BLaER1 (cell line): ENCODE measurements around the gene F12.

Experiments used
- H3K27ac ChIP-seq: shearing (Covaris generic); formaldehyde crosslinking; 2 replicates; pipeline ENCODE4 v1.8.1; 2022
- H3K27me3 ChIP-seq: shearing (Covaris generic); formaldehyde crosslinking; 2 replicates; pipeline ENCODE4 v1.8.1; 2022
- H3K36me3 ChIP-seq: shearing (Covaris generic); formaldehyde crosslinking; 2 replicates; pipeline ENCODE4 v1.8.1; 2022
- H3K4me1 ChIP-seq: shearing (Covaris generic); formaldehyde crosslinking; 2 replicates; pipeline ENCODE4 v1.8.1; 2022
- H3K4me2 ChIP-seq: shearing (Covaris generic); formaldehyde crosslinking; 2 replicates; pipeline ENCODE4 v1.8.1; 2022
- H3K4me3 ChIP-seq: shearing (Covaris generic); formaldehyde crosslinking; 2 replicates; pipeline ENCODE4 v1.8.1; 2022
- H3K9ac ChIP-seq: shearing (Covaris generic); formaldehyde crosslinking; 2 replicates; pipeline ENCODE4 v1.8.1; 2022
- H3K9me3 ChIP-seq: shearing (Covaris generic); formaldehyde crosslinking; 2 replicates; pipeline ENCODE4 v1.8.1; 2022
- H4K20me1 ChIP-seq: shearing (Covaris generic); formaldehyde crosslinking; 2 replicates; pipeline ENCODE4 v1.8.1; 2022
- Cebpa-rat ChIP-seq: shearing (Covaris generic); IDR thresholded peaks from 2 replicates; pipeline ENCODE4 v1.8.1; 2022

Gene F12

DNA sequence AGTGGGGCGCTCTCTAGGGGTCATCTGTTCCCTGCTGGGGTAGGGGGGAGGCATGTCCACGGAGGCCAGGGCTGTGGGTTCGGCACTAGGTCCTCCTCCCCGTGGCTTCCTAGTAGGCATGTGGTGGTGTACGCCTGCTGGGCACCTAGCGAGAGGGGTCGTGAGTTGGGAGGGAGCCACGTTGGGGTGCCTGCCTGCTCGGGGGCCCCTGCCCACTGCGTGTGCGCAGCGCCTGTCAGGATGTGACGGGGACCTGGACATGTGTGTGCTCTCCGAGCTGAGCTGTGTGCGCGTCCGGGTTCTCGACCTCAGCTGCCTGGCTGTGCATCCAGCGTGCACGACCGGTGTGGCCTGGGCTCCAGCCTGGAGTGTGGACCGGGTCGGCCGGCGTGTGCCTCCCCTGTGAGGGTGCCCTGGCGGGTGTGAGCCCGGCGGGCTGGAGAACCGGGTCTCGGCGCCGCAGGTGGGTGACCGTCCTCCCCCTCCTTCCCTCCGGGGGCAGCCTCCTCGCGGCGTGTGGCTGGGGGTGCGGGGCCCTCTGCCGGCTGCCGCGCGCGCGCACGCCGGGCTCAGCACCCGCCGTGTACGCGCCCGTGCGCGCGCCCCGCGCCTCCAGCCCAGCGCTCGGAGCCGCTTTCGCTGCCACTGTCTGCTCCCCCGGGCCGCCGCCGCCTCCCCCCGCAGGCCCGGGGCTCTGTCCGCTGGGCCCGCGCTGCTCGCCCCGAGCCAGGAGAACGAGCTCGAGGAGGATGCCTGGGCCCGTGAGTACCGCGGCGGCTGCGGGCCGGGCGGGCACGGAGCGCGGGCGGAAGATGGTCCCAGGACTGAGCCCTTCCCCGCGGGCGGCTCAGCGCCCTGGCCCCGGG is 37.1 kb upstream of the F12 start, which contains the start of gene PRR7:
PRR7 (plus strand) TSS at position 615 of the 866 bp plus-strand sequence. CDS start 8,254 bp downstream, outside the sequence.
- Histone ChIP-seq H3K27ac (peak within 1 kb of the TSS; percentile 93), H3K4me2 (peak within 1 kb of the TSS; percentile 92), H4K20me1 (peaks cover 29% of the 10 kb centered on the region), H3K36me3 (peaks cover 35% of the 10 kb centered on the region), H3K9me3 (no peaks in the 10 kb centered on the region), H3K27me3 (no peaks in the 10 kb centered on the region), H3K4me3 (peak within 1 kb of the TSS; percentile 81), H3K9ac (peak within 1 kb of the TSS; percentile 89), H3K4me1 (peaks cover 66% of the 10 kb centered on the region)
- TF ChIP-seq Cebpa-rat: no peak

DNA sequence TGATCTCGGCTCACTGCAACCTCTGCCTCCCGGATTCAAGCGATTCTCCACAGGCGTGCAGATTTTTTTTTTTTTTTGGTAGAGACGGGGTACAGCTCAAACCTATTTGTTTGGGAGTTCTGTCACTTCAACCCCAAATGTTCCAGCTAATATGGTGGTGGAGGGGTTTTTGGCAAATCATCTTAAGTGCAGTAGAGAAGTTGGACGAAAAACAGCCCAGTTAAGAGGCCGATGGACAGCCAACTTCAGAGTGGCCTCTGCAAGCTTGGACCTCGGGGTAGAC is 36.5 kb upstream of the F12 start:
- peaks cover 30% of the 10 kb centered on the region for H4K20me1 ChIP-seq
- TF ChIP-seq Cebpa-rat: no peak
- peak overlapping the region; percentile 92 for H3K4me2 ChIP-seq
- H3K9me3 ChIP-seq: no peaks in the 10 kb centered on the region
- peaks cover 38% of the 10 kb centered on the region for H3K36me3 ChIP-seq
- peak overlapping the region; percentile 93 for H3K27ac ChIP-seq
- H3K27me3 ChIP-seq: no peaks in the 10 kb centered on the region
- H3K9ac ChIP-seq: peak overlapping the region; percentile 89
- peaks cover 68% of the 10 kb centered on the region for H3K4me1 ChIP-seq
- peak overlapping the region; percentile 81 for H3K4me3 ChIP-seq

DNA sequence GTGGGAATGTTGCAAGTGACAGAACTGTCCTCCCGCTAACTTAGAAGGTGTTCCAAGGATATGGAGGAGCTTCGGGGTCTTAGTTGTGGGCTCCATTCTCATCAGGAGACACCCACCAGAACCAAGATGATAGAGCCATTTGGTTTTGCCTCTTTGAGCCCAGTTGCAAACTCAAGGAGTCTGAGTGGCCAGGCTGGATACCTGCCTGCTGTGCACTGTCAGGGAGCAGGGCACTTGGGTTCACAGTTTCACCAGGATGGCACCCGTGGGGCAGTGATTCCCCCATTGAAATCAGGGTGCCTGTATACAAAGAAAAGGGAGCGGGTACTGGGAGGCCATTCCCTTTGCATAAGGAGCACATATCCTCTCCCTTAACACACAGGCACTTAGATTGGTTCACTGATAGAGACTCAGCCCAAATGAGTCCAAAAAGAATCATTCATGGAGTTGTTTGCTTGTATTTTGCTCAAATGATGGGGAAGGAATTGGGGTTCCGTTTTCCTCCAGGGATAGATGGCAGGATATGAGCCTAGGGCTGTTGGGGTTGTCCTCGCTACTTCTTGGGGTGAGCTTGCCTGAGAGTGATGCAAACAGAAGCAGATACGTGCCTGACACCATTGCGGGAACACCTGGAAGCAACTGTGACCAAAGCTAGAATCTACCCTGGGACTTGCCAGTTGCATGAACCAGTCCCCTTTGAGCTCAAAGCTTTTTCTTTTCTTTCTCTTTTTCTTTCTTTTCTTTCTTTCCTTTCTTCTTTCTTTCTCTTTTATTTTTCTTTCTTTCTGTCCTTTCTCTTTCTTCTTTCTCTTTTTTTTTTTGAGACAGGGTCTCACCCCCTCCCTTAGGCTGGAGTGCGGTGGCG is 35.9 kb upstream of the F12 start:
- H4K20me1 ChIP-seq: peaks cover 29% of the 10 kb centered on the region

GRCh38 chr5:177444106-177445051 is 35.0 kb upstream of the F12 start:
- TF ChIP-seq Cebpa-rat: no peak
- Histone ChIP-seq H4K20me1 (peaks cover 20% of the 10 kb centered on the region), H3K9ac (no peak overlapping the region), H3K36me3 (peaks cover 46% of the 10 kb centered on the region), H3K4me1 (peaks cover 65% of the 10 kb centered on the region), H3K27ac (peak overlapping the region; percentile 93; the same call in 1 of the 2 replicates), H3K4me3 (no peak overlapping the region), H3K27me3 (no peaks in the 10 kb centered on the region), H3K9me3 (no peaks in the 10 kb centered on the region), H3K4me2 (peak overlapping the region; percentile 92)

More for the DNA sequence above, 35.9 kb upstream of the F12 start:
- peak overlapping the region; percentile 81 for H3K4me3 ChIP-seq
- peak overlapping the region; percentile 89 for H3K9ac ChIP-seq
- no peaks in the 10 kb centered on the region for H3K9me3 ChIP-seq
- no peaks in the 10 kb centered on the region for H3K27me3 ChIP-seq
- TF ChIP-seq Cebpa-rat: no peak
- peak overlapping the region; percentile 93 for H3K27ac ChIP-seq
- H3K4me2 ChIP-seq: peak overlapping the region; percentile 92
- peaks cover 68% of the 10 kb centered on the region for H3K4me1 ChIP-seq
- H3K36me3 ChIP-seq: peaks cover 38% of the 10 kb centered on the region

DNA sequence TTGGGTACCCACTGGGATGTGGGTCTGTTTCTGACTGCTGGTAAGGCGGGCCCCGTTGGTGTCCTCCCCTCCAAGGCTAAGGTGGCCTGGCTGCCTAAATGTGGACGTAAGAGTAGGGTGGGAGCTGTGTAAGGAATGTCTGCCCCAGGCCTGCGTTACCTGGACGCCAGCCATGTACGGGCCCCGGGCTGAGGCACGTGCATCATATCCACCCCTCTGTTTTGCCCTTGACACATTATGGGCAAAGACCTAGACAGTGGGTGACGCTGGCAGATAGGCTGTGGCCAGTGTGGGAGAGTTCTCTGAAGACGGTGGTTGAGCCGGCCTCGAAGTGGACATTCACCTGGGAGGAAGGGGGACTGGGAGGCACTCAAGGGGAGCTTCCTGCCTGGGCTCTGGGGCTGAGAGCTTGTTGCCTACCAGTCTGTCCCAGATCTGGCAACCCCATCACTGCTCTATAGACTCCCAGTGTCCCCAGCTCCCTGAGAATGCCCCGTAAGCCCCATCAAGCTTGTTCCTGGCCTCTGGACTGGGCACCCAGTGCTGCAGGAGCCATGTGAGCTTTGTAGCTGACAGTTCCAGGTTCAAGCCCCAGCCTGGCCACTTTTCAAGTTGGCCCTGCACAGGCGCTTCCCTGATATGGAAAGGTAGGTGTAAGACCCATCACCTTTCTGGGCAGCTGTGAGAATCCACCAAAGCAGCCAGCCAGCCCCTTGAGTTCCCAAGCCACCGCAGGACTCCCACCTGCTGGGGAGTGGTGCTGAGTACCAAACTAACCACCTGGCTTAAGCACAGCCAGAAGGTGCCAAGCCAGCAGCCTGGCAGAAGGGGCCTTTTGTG is 34.0 kb upstream of the F12 start:
- Histone ChIP-seq H3K4me2 (no peak overlapping the region), H3K9ac (no peak overlapping the region), H3K9me3 (no peaks in the 10 kb centered on the region), H3K36me3 (peaks cover 56% of the 10 kb centered on the region), H3K27me3 (no peaks in the 10 kb centered on the region), H3K4me3 (no peak overlapping the region), H3K4me1 (peaks cover 55% of the 10 kb centered on the region), H3K27ac (no peak overlapping the region), H4K20me1 (peaks cover 10% of the 10 kb centered on the region; the same call in 1 of the 2 replicates)
- TF ChIP-seq Cebpa-rat: no peak

DNA sequence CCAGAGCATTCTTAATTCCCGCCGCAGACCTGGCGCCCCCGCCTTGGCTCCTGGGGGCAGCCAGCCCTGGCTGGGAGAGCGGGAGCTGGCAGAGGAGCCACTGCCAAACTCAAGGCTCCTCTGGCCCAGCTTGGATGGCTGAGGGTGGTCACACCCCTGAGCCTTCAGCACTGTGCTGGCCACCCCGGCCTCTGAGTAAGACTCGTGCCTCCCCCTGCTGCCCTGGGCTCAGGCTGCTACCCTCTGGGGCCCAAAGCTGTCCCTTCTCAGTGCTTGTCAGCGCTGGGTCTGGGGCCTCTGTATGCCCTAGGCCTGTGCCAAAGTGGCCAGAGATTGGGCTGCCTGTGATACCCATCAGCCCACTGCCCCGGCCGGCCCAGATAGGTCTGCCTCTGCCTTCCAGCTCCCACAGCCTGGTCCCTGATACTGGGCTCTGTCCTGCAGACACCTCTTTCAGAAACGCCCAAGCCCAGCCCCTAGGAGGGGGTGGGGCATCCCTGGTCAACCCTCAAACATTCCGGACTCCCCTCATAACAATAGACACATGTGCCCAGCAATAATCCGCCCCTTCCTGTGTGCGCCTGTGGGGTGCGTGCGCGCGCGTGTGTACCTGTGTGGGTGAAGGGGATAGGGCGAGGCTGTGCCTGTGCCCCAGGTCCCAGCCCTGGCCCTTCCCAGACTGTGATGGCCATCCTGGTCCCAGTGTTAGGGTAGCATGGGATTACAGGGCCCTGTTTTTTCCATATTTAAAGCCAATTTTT is 32.9 kb upstream of the F12 start:
- no peaks in the 10 kb centered on the region for H3K27me3 ChIP-seq
- no peak for TF ChIP-seq Cebpa-rat
- no peak overlapping the region for H3K9ac ChIP-seq
- peaks cover 9% of the 10 kb centered on the region; the same call in 1 of the 2 replicates for H4K20me1 ChIP-seq
- no peaks in the 10 kb centered on the region for H3K9me3 ChIP-seq
- no peak overlapping the region for H3K4me2 ChIP-seq
- H3K4me3 ChIP-seq: no peak overlapping the region
- peaks cover 45% of the 10 kb centered on the region for H3K4me1 ChIP-seq
- peaks cover 67% of the 10 kb centered on the region for H3K36me3 ChIP-seq
- H3K27ac ChIP-seq: no peak overlapping the region

- H3K27ac ChIP-seq: peak overlapping the region; percentile 41
- peak overlapping the region; percentile 19; the same call in 1 of the 2 replicates for H3K4me2 ChIP-seq
- no peak overlapping the region for H3K4me3 ChIP-seq
- H3K27me3 ChIP-seq: no peaks in the 10 kb centered on the region
- H3K9ac ChIP-seq: no peak overlapping the region
- H4K20me1 ChIP-seq: peaks cover 9% of the 10 kb centered on the region; the same call in 1 of the 2 replicates
- TF ChIP-seq Cebpa-rat: no peak
- H3K4me1 ChIP-seq: peaks cover 44% of the 10 kb centered on the region
- no peaks in the 10 kb centered on the region for H3K9me3 ChIP-seq
- H3K36me3 ChIP-seq: peaks cover 78% of the 10 kb centered on the region
Measured at GRCh38 chr5:177440990-177441780, 31.8 kb upstream of the F12 start.
